ENCODE data around the gene BTD.

DNA sequence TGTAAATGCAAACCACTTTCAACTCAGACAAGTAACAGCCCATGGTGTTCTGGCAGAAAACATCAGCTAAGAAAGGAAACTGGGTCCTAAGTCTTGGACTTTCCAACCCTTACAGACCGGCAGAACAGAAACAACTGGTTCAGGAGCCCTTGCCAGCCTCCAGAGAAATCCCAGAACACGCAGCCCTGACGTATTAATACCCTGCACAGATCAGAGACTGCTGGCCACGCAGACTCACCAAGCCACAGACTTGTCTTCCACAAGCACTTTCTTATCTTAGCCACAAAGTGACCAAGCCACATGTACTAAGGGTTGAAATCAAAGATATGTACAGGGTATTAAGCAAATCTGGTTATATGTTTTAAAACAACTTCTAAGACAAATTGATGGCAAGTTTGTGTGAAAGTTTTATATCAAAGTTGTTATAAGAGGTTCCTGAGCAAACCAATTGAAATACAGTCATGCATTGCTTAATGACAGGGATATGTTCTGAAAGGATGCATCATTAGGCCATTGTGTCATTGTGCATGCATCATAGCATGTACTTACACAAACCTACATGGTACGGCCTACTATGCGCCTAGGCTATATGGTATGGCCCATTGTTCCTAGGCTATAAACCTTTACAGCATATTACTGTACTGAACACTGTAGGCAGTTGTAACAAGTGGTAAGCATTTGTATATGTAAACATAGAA, 36.8 kb downstream of the BTD start:
- TF ChIP-seq, protein P1, sequence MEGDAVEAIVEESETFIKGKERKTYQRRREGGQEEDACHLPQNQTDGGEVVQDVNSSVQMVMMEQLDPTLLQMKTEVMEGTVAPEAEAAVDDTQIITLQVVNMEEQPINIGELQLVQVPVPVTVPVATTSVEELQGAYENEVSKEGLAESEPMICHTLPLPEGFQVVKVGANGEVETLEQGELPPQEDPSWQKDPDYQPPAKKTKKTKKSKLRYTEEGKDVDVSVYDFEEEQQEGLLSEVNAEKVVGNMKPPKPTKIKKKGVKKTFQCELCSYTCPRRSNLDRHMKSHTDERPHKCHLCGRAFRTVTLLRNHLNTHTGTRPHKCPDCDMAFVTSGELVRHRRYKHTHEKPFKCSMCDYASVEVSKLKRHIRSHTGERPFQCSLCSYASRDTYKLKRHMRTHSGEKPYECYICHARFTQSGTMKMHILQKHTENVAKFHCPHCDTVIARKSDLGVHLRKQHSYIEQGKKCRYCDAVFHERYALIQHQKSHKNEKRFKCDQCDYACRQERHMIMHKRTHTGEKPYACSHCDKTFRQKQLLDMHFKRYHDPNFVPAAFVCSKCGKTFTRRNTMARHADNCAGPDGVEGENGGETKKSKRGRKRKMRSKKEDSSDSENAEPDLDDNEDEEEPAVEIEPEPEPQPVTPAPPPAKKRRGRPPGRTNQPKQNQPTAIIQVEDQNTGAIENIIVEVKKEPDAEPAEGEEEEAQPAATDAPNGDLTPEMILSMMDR (IDR thresholded peaks at IDR 0.05), result no peak
- no peak for TF ChIP-seq POLR2A (IDR thresholded peaks at IDR 0.05)

All from esophagus squamous epithelium (tissue), 4 donors.